Activated CD4-positive, alpha-beta T cell treated with anti-CD3 and anti-CD28 coated beads for 48 hours (primary cell): ENCODE measurements around the gene SH3PXD2A.

ENCODE experiments used
- DNase-seq: peaks from one replicate; pipeline ENCODE4 v3.0.0-alpha.2; 2020

Gene SH3PXD2A

GRCh38 chr10:103592186-103593021, 263.0 kb downstream of the SH3PXD2A start:
- peak; percentile 69 for DNase-seq

DNA sequence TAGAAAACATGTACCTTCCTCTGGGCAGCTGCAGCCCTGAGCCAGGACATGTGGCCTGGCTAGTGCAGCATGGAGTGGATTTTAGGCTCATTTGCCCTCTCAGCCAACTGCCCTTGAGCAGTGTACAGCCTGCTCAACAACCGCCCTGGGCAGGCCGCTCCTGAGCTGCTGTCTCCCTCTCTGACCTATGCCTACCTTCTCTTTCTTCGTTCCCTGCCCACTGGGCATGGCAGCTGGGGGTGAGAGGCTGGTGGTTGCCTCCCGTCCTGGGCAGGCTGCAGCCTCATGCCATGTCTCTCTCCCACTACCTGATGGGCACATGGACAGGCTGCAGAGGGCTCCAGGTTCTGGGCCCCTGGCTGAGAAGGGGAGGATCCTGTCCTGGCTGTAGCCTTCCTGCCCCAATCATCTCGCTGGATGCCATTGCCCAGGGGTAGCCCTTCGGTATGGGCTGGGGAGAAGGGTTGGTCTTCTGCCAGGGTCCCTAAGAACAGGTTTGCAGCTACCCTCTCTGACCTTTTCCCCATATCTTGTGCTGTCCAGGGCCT, 264.6 kb downstream of the SH3PXD2A start:
- no peak for DNase-seq

GRCh38 chr10:103590060-103590459, 265.3 kb downstream of the SH3PXD2A start:
- no peak for DNase-seq

GRCh38 chr10:103589074-103589630, 266.2 kb downstream of the SH3PXD2A start:
- no peak for DNase-seq

GRCh38 chr10:103587073-103587472, 268.3 kb downstream of the SH3PXD2A start:
- DNase-seq: no peak

DNA sequence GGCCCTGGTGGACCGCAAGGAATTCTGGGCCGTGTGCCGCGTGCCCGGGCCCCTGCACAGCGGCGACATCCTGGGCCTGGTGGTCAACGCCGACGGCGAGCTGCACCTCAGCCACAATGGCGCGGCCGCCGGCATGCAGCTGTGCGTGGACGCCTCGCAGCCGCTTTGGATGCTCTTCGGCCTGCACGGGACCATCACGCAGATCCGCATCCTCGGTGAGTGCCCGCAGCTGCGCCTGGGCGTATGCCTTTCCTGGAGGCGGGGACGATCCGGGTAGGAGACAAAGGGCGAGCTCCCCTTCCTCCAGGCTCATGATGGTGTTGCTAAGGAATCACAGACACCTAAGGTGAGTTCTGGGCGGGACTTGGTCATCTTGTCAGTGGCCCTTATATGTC, 270.4 kb downstream of the SH3PXD2A start:
- DNase-seq: no peak

DNA sequence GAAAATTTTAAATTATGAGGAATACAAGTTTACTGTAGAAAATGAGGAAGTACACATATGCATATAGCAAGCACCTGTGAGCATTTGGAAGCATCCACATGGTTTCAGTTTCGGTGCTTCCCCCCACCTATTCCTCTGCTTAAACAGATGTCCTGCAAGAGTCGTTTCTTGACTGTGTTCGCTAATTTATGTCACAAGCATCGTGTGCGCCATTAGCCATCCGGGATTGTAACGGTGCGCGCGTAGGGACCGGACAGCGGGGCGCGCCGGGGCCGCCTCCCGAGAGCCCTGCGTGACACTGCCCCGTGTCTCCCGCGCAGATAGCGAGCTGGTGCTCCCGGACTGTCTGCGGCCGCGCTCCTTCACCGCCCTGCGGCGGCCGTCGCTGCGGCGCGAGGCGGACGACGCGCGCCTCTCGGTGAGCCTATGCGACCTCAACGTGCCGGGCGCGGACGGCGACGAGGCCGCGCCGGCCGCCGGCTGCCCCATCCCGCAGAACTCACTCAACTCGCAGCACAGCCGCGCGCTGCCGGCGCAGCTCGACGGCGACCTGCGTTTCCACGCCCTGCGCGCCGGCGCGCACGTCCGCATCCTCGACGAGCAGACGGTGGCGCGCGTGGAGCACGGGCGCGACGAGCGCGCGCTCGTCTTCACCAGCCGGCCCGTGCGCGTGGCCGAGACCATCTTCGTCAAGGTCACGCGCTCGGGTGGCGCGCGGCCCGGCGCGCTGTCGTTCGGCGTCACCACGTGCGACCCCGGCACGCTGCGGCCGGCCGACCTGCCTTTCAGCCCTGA, 271.0 kb downstream of the SH3PXD2A start:
- peak; percentile 74 for DNase-seq

DNA sequence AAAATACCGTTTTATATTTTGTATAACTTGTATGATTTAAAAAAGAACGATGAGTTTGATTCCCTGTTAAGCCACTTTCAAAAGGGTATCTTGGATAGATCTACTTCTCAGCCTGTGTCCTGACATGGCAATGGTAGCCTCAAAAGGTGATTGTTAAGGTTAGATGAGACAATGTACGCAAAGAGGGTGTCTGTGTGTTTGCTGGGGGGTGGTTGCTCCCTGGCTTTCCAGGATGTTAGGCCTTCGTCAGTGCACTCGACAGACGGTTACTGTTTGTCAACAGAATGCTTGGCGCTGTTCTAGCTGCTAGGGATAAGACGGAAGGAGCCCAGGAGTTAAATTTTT, 271.5 kb downstream of the SH3PXD2A start:
- DNase-seq: peak; percentile 12

GRCh38 chr10:103582331-103583123, 272.8 kb downstream of the SH3PXD2A start:
- no peak for DNase-seq

GRCh38 chr10:103581499-103581898, 273.9 kb downstream of the SH3PXD2A start:
- DNase-seq: no peak

GRCh38 chr10:103580430-103580829, 274.9 kb downstream of the SH3PXD2A start:
- DNase-seq: no peak

- DNase-seq: no peak
These were observed 275.4 kb downstream of the SH3PXD2A start for GRCh38 chr10:103580011-103580410.

GRCh38 chr10:103578782-103579382, 276.5 kb downstream of the SH3PXD2A start:
- no peak for DNase-seq

DNA sequence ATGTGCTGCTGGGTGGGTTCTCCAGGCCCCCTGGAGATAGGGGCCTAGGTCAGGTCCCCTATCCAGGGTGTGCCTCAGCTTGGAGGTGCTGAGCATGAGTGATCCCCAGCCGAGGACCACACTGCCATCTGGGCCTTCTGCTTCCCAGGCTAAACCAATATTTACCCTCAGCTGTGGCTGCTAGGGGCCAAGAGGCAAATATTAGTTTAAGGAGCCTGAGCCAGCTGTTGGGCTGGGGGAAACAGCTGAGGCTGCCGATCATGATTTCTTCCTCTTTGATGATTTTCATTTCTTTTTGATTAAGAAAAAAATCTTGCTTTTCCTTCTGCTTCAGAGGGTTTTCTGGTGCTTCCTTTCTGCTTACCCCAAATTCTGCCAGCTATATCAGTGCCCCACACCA, 278.5 kb downstream of the SH3PXD2A start:
- no peak for DNase-seq

- no peak for DNase-seq
These were observed 279.3 kb downstream of the SH3PXD2A start for GRCh38 chr10:103576076-103576471.

- DNase-seq: no peak
These were observed 279.8 kb downstream of the SH3PXD2A start for GRCh38 chr10:103575416-103576075.

DNA sequence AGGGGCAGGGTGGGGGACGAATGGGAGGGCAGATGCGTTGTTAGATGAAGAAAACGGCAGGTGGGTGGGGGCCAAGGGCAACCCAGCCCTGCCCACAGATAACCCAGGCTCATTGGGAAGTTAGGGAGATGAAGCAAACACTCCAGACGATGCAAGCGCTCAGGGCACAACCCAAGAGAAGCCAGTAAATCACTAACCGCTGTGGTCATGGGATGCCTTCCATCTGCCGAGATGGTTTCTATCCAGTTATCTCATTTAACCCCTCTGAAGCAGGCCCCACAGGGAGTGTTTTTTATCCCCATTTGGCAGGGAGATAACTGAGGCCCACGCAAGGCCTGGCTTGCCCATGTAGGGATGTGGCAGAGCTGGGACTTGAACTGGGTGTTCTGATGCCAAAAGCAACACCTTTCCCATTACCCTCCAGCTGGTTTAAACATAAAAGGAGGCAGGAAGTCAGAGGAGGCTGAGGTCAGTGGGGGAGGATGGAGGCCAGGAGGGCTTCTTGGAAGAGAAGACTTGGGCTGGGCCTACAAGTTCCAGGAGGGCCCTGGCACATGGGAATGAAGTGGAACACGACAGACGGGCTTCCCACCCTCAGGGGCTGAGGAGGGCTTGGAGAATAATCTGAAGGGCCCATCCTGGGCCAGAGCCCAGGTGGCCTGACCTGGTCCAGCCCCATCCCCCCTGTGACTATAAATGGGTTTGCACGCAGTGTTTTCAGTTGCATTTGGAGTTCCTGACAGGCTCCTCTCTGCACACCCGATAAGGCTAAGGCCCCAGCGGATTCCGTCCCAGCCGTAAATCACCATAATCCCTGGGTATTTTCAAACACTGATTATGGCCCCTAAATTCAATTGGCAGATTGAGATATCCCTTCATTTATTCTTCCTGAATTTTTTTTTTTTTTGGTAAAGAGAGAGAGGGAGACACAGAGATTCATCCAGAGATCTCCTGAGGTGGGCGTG, 281.0 kb downstream of the SH3PXD2A start:
- no peak for DNase-seq

- no peak for DNase-seq
These were observed 282.2 kb downstream of the SH3PXD2A start for GRCh38 chr10:103573205-103573487.

- no peak for DNase-seq
These were observed 282.8 kb downstream of the SH3PXD2A start for GRCh38 chr10:103572347-103573204.

GRCh38 chr10:103571656-103571975, 283.8 kb downstream of the SH3PXD2A start:
- DNase-seq: no peak
